Muscle layer of duodenum (tissue), 2 donors: Measurements from ENCODE around the gene MAB21L1.

Experiments used
- H3K27ac ChIP-seq: one replicate; pipeline ENCODE4 v1.7.0; 2013; ENCODE audit warnings: mild to moderate bottlenecking, low read length
- H3K27me3 ChIP-seq: one replicate; pipeline ENCODE4 v1.7.0; 2013; ENCODE audit warnings: low read depth, mild to moderate bottlenecking, control low read depth, low read length
- H3K36me3 ChIP-seq, 2 donors: one replicate each; pipeline ENCODE4 v1.7.0; 2013; ENCODE audit warnings: low read length in 2 of 2, control low read depth in 1 of 2, mild to moderate bottlenecking in 1 of 2; ENCODE audit not compliant: insufficient read depth in 2 of 2, control insufficient read depth in 1 of 2
- H3K4me1 ChIP-seq, 2 donors: one replicate each; pipeline ENCODE4 v1.7.0; 2013; ENCODE audit warnings: low read length in 2 of 2, mild to moderate bottlenecking in 2 of 2, control low read depth in 1 of 2, moderate library complexity in 1 of 2; ENCODE audit not compliant: insufficient read depth in 2 of 2, control insufficient read depth in 1 of 2
- H3K4me3 ChIP-seq, 2 donors: one replicate each; pipeline ENCODE4 v1.7.0; 2013; ENCODE audit warnings: low read length in 2 of 2, low read depth in 1 of 2, mild to moderate bottlenecking in 1 of 2
- H3K9me3 ChIP-seq, 2 donors: one replicate each; pipeline ENCODE4 v1.7.0; 2013; ENCODE audit warnings: low read length in 2 of 2, control low read depth in 1 of 2, mild to moderate bottlenecking in 1 of 2; ENCODE audit not compliant: control insufficient read depth in 1 of 2
- donor health status: healthy.

MAB21L1 gene

DNA sequence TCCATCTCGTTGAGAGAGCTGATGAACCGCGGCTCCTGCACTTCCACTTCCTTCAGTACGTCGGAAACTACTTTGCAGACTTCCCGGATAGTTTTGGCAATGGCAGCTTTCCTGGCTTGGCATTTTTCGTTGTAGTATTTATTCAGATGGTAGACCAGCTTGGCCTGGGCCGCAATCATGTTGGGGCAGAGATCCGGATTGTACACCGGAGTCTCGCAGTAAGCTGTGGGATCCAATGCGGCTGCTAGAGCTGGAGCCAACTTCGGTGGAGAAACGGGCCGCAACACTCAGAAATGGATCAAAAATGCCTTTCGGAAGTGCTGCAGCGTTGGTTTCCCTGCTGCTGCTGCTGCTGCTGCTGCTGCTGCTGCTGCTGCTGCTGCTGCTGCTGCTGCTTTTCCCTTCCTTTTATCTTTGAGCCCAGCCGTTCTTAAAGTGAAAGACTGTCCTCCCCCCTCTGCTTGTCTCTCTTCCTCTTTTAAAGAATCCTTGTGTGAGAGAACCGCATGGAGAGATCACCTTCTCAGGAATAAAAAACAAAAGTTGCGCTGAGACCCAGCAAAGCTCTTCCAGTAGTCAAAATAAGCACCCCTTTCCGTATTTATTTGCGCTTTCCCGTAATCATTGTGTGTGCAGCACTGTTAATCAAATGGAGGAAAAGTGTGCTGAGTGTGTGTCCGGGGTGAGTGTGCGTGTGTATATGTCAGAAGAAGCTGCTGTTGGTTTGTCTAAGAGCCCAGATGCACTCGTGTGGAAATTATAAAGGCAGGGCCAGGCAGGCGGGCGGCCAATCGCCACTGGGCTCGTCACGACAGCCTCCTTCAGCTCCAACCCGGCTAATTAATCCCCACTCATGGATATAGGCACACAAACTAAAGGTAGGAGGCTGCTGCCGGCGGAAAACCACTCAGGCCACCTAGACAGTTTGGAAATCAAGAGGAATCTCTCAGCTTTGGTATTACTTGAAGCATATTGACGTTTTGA lies at the start of gene MAB21L1:
Gene MAB21L1, minus strand, starts transcription at position 730 of the 984 bp plus-strand sequence. Its CDS starts 551 bp downstream, at position 179.
- H3K9me3 ChIP-seq = no peaks in the 10 kb centered on the region
- peaks cover 0 to 6% of the 10 kb centered on the region in 2 donors for H3K36me3 ChIP-seq
- H3K4me1 ChIP-seq = no peaks in the 10 kb centered on the region
- H3K27me3 ChIP-seq = peaks cover 29% of the 10 kb centered on the region
- H3K4me3 ChIP-seq = peak within 1 kb of the TSS; percentile 62 to 65
- no peak within 1 kb of the TSS for H3K27ac ChIP-seq

DNA sequence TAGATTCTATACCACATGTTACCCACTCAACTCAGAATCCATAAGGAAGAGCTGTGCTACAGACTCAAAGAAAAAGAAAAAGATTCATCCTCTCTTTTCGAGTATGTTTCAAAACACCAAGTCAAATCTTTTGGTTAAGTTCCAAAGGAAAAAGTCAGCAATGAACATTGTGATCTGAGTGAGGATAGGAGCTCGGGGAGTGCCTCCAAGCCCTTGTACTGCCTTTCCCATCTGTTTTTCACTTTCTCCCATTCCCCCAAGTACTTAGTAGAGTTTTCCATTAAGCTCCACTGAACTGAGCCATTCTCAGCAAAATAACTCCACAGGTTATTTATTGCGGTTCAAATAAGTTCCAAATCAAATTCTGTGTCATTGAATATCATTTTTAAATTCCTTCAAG lies 47.7 kb upstream of the MAB21L1 start:
- Histone ChIP-seq H3K9me3 (no peaks in the 10 kb centered on the region), H3K4me3 (no peak overlapping the region), H3K4me1 (peaks cover 0 to 4% of the 10 kb centered on the region in 2 donors), H3K36me3 (no peaks in the 10 kb centered on the region), H3K27ac (no peak overlapping the region), H3K27me3 (no peaks in the 10 kb centered on the region)

DNA sequence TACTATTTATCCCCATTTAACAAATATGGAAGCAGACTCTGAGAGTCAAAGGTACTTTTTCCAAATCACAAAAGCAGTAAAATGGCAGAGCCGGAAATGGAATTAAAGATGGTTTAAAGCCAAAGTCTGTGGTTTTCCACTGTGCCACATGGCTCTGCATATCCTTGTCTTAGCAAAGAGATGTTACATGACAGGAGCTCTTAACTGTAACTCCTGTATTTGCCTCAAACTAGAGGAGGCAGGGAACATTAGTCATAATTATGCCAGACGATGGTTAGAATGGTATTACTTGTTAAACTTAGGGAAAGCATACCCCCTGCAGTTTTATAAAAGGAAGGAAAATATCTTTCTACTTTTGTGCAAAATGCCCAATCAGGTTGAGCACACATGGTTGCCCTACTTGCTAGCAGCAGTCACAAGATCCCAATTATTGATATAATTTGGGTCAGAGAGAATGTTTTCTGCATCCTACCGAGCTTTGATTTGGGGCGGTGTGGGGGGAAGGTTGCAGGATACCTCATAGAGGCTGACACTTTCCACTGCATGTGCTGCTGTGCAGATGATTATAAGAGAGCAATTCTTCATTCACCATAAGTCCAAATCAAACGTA lies 42.0 kb upstream of the MAB21L1 start:
- H3K27me3 ChIP-seq = no peaks in the 10 kb centered on the region
- H3K36me3 ChIP-seq = no peaks in the 10 kb centered on the region
- H3K4me3 ChIP-seq = no peak overlapping the region
- H3K9me3 ChIP-seq = no peaks in the 10 kb centered on the region
- H3K27ac ChIP-seq = no peak overlapping the region
- peaks cover 0 to 4% of the 10 kb centered on the region in 2 donors for H3K4me1 ChIP-seq

DNA sequence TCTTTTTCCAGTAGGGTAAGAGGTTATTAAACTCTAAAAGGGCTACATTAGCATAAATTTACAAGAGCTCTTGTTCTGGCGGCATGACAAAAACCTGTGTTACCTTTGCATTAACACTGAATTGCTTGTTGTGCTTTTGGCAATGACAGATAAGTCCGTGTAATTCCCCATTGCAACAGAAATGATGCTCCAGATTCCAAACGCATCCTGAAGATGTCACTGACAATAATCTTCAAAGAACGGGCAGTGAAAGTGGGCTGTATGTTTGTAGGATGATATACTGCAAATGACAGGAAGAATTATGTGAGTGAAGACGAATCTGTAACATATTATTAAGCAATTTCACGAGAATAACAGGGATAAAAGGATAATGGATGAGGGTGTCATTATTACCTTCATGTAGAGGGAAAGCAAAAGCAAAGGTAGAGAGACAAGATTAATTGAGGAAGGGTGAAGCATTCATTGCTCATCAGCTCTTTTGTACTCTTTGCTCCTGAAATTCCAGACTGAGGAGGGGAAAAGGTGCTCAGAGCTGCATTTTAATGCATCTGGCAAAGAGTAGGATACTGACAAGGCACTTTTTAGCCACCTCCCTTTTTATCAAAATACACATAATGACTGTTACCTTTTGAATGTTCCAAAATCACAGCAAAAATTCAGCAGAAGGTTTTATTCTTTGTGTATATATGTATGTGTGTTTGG lies 38.5 kb upstream of the MAB21L1 start:
- no peak overlapping the region for H3K27ac ChIP-seq
- H3K9me3 ChIP-seq = no peaks in the 10 kb centered on the region
- no peaks in the 10 kb centered on the region for H3K27me3 ChIP-seq
- H3K4me3 ChIP-seq = no peak overlapping the region
- no peaks in the 10 kb centered on the region for H3K4me1 ChIP-seq
- H3K36me3 ChIP-seq = no peaks in the 10 kb centered on the region

DNA sequence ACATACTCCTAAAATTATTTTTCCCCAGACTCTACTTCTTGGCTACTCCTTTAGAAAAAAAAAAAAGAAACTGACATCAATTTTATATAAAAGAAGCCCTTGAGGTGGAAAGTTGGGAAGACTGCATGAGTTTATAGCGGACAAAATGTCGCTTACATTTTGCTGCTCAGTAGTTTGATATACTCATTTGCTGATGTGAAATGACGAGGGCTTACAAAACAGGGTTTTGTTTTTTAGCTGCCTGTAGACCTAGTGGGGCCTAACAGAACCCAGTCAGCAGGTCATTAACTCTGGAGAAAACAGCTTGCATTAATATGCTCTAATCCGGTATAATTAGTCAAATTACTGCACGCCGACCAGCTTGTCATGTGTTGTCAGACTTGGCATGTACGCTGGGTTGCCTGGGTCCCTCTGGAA lies 37.6 kb upstream of the MAB21L1 start:
- Histone ChIP-seq H3K27ac (no peak overlapping the region), H3K4me3 (no peak overlapping the region), H3K9me3 (no peaks in the 10 kb centered on the region), H3K36me3 (no peaks in the 10 kb centered on the region), H3K27me3 (no peaks in the 10 kb centered on the region), H3K4me1 (no peaks in the 10 kb centered on the region)

DNA sequence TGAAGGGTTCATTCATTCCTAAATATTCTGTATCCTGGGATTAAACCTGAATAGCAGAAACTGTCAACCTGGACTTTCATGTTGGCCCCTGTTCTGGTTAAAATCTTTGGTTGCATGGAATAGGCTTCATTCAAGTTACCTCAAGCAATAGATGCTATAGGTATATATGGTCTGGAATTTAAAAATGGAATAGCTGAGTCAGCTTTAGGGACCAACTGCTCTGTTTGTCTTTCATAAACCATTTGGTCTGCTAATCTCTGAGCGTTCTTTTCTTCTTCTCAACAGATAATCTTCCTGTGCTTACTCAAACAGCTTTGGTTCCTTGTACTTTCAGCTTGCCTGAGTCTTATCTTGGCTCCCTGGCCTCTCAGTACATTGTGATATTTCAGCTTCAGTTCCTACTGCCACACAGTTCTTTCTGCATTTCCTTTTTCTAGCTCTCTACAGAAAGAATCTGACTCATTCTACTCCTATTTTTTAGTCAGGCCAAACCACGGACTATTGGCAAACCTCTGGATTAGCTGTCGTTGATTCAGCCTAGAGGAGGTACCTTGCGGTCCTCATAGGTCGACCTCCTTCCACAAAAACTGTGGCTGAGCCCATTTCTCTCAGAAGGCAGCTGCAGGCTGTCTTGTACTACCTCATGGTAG lies 35.9 kb upstream of the MAB21L1 start:
- Histone ChIP-seq H3K27ac (no peak overlapping the region), H3K4me1 (no peaks in the 10 kb centered on the region), H3K9me3 (no peaks in the 10 kb centered on the region), H3K36me3 (no peaks in the 10 kb centered on the region), H3K4me3 (no peak overlapping the region), H3K27me3 (no peaks in the 10 kb centered on the region)

DNA sequence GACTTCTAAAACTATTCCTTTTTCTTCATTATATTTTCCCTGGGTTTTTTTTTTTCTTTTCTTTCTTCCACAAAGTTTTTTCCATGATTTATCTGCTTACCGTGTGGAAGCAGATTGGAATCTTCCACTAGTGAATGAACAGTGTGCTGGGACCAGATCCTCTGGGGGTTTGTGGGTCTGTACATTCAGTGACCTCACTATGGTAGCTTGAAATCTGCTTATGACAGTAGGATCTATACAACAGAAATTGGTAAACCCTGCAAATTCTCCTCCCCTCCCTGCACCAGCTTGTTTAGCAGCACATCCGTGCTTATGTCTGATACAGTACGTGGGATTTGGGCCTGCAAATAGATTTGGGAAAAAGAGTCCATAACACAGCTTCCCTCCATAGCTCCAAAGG lies 26.0 kb upstream of the MAB21L1 start:
- Histone ChIP-seq H3K27ac (no peak overlapping the region), H3K4me1 (peaks cover 0 to 5% of the 10 kb centered on the region in 2 donors), H3K27me3 (no peaks in the 10 kb centered on the region), H3K9me3 (no peaks in the 10 kb centered on the region), H3K36me3 (no peaks in the 10 kb centered on the region), H3K4me3 (no peak overlapping the region)

DNA sequence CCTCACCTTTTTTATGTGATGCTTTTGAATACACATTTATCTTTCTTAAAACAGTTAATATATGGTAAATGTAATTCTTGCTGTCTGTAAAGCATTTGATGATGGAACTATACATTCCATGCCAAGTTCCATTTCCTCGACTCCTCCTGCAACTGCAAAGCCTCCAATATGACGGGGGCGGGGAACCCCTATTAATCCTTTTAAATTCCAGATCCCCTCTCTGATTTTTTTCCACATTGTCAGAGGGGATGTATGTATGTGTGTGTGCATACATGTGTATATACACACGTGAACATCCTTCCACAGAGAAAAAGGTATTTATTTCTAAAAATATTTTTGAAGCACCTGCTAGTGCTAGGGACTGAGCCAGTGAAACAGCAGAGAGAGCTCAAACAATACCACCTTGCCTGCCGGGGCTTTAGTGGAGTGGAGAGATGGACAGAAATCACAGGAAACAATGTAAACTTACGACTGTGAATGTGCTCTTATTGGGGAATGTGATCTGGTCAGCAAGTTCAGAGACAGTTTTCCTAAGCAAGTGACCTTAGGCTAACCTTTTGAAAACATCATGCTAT lies 25.3 kb upstream of the MAB21L1 start:
- peaks cover 0 to 5% of the 10 kb centered on the region in 2 donors for H3K4me1 ChIP-seq
- no peaks in the 10 kb centered on the region for H3K9me3 ChIP-seq
- H3K4me3 ChIP-seq = no peak overlapping the region
- H3K27me3 ChIP-seq = no peaks in the 10 kb centered on the region
- no peaks in the 10 kb centered on the region for H3K36me3 ChIP-seq
- H3K27ac ChIP-seq = no peak overlapping the region

DNA sequence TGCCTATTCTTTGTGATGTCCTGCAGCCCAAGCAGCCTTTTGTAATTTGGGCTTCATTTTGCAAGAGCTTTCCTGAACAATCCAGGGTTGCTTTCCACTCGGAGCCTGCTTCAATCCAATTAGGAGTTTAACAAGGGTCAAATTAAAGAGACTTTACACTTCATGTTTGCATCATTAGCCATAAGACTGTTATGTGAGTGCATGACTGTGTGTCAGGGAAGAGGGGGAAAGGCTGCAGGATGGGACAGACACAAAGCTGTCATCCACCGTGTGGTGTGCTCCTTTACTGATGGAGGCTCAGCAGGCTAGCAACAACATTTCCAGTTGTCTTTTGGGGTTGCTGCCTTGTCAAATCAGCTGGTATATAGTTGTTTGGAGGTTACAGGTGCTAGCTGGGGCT lies 23.7 kb upstream of the MAB21L1 start:
- no peaks in the 10 kb centered on the region for H3K9me3 ChIP-seq

DNA sequence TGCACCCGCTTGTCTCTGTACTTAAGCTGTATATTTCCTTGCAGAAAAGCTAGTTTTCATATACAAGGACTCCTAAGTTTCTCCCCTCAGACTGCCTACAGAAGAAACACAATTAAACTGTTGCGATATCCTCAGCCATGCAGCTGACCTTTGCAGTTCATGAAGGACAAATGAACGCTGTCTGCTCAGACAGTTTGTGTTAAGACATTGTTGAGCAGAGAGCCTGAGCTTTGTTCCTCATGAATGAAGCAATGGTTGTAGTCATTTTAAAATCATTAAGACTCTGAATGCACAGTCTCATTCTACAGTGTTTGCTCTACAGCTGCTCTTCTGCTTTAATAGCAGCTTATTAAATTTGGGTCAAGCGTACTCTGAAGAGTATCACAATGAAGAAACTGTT lies 23.2 kb upstream of the MAB21L1 start:
- H3K4me3 ChIP-seq = no peak overlapping the region
- no peak overlapping the region for H3K27ac ChIP-seq
- H3K4me1 ChIP-seq = peaks cover 0 to 5% of the 10 kb centered on the region in 2 donors
- no peaks in the 10 kb centered on the region for H3K36me3 ChIP-seq
- H3K9me3 ChIP-seq = no peaks in the 10 kb centered on the region
- no peaks in the 10 kb centered on the region for H3K27me3 ChIP-seq

More for the DNA sequence above, 23.7 kb upstream of the MAB21L1 start:
- H3K4me3 ChIP-seq = no peak overlapping the region
- H3K27me3 ChIP-seq = no peaks in the 10 kb centered on the region
- H3K36me3 ChIP-seq = no peaks in the 10 kb centered on the region
- no peak overlapping the region for H3K27ac ChIP-seq
- H3K4me1 ChIP-seq = peaks cover 0 to 5% of the 10 kb centered on the region in 2 donors
